ENCODE measurements around the gene MICU1.

DNA sequence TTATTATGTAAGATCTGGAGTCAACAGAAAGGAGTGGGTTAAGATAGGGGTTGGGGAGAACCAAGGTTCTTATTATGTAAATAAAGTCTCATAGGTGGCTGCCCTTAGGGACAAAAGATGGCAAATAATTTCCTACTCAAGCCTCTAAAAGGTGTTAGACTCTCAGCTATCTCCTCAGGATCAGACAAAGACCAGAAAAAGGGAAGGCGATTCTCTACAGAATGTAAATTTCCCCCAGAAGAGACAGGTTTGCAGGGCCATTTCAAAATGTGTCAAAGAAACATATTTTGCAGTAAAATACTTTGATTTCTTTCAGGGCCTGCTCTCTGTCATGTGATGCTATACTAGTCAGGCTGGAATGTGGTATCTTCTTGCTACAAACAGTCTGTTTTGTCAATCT lies 80.3 kb downstream of the MICU1 start:
- TF ChIP-seq, protein P1, sequence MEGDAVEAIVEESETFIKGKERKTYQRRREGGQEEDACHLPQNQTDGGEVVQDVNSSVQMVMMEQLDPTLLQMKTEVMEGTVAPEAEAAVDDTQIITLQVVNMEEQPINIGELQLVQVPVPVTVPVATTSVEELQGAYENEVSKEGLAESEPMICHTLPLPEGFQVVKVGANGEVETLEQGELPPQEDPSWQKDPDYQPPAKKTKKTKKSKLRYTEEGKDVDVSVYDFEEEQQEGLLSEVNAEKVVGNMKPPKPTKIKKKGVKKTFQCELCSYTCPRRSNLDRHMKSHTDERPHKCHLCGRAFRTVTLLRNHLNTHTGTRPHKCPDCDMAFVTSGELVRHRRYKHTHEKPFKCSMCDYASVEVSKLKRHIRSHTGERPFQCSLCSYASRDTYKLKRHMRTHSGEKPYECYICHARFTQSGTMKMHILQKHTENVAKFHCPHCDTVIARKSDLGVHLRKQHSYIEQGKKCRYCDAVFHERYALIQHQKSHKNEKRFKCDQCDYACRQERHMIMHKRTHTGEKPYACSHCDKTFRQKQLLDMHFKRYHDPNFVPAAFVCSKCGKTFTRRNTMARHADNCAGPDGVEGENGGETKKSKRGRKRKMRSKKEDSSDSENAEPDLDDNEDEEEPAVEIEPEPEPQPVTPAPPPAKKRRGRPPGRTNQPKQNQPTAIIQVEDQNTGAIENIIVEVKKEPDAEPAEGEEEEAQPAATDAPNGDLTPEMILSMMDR (IDR thresholded peaks at IDR 0.05), result no peak
- no peak for TF ChIP-seq EP300 (IDR thresholded peaks at IDR 0.05)
- no peak for TF ChIP-seq POLR2A (IDR thresholded peaks at IDR 0.05)

Measured in upper lobe of left lung (tissue), 4 donors.